Measurements from ENCODE around the gene ALDH1A3.

ALDH1A3 gene

DNA sequence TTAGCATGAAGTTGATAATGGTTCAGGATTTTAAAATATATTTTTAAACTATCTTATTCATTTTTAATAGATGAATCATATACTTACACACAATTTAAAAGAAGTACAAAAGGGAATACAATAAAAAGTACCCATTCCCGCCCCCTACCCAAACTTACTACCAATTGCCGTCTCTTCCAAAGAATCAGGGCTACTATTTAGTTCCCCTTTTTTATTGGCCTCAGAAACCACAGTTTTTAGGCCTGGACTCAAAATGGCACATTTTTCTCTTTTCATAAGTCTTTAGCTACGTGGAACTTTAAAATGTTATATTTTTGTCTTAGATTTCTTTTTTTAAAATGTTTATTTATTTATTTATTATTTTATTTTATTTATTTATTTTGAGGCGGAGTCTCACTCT, 57.5 kb downstream of the ALDH1A3 start:
- TF ChIP-seq, protein P1, sequence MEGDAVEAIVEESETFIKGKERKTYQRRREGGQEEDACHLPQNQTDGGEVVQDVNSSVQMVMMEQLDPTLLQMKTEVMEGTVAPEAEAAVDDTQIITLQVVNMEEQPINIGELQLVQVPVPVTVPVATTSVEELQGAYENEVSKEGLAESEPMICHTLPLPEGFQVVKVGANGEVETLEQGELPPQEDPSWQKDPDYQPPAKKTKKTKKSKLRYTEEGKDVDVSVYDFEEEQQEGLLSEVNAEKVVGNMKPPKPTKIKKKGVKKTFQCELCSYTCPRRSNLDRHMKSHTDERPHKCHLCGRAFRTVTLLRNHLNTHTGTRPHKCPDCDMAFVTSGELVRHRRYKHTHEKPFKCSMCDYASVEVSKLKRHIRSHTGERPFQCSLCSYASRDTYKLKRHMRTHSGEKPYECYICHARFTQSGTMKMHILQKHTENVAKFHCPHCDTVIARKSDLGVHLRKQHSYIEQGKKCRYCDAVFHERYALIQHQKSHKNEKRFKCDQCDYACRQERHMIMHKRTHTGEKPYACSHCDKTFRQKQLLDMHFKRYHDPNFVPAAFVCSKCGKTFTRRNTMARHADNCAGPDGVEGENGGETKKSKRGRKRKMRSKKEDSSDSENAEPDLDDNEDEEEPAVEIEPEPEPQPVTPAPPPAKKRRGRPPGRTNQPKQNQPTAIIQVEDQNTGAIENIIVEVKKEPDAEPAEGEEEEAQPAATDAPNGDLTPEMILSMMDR (IDR thresholded peaks at IDR 0.05; ENCODE audit: low read depth, low read length) = no peak
- DNase-seq (ENCODE audit: extremely low read depth, low read depth) = no peak

DNA sequence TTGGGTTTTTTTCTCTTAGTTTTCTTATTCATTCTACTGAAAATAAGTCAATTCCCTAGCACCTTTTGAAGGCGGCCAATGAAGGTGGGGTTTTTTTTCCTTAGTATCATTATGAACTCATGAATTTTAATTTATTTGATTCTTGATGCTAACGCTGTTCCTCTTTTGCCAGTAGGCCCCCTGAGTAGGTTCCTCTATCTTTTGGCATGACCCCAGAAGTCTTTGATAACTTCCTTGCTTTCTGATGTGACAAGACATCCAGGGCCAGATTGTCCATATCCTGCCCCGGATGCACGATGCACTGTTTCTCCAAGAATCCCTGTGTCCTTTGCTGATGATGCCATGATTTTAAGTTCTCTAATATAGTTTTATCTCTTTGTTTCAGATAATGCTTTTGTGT, 60.2 kb downstream of the ALDH1A3 start:
- TF ChIP-seq, protein P1 (IDR thresholded peaks at IDR 0.05; ENCODE audit: low read depth, low read length) = no peak

GRCh38 chr15:100940767-100941379, 61.2 kb downstream of the ALDH1A3 start:
- TF ChIP-seq, protein P1 (IDR thresholded peaks at IDR 0.05; ENCODE audit: low read depth, low read length) = no peak
- DNase-seq (ENCODE audit: extremely low read depth, low read depth) = no peak

More for the DNA sequence above, 60.2 kb downstream of the ALDH1A3 start:
- no peak for DNase-seq (ENCODE audit: extremely low read depth, low read depth)

GRCh38 chr15:100941536-100941935, 61.9 kb downstream of the ALDH1A3 start:
- TF ChIP-seq, protein P1 (IDR thresholded peaks at IDR 0.05; ENCODE audit: low read depth, low read length) = no peak
- DNase-seq (ENCODE audit: extremely low read depth, low read depth) = no peak

GRCh38 chr15:100942656-100943425, 63.2 kb downstream of the ALDH1A3 start:
- TF ChIP-seq, protein P1 (IDR thresholded peaks at IDR 0.05; ENCODE audit: low read depth, low read length) = no peak
- DNase-seq (ENCODE audit: extremely low read depth, low read depth) = no peak

- TF ChIP-seq, protein P1 (IDR thresholded peaks at IDR 0.05; ENCODE audit: low read depth, low read length) = peak; percentile 25
- no peak for DNase-seq (ENCODE audit: extremely low read depth, low read depth)
These were observed 64.7 kb downstream of the ALDH1A3 start for GRCh38 chr15:100944244-100944895.

GRCh38 chr15:100944986-100945385, 65.4 kb downstream of the ALDH1A3 start:
- TF ChIP-seq, protein P1 (IDR thresholded peaks at IDR 0.05; ENCODE audit: low read depth, low read length) = no peak
- no peak for DNase-seq (ENCODE audit: extremely low read depth, low read depth)

All from AG09319 (cell line).